Common myeloid progenitor, CD34-positive (primary cell): ENCODE data around the gene EPHX1.

Experiments
- CTCF ChIA-PET: fragments of 350-600 bp; sonication (Branson Sonifier 250); formaldehyde crosslinking; loops from one replicate; lab custom pipeline; 2021; ENCODE audit warnings: antibody characterized with exemption; lab: Charles Lee
- POLR2A ChIA-PET: fragments of 350-600 bp; sonication (Branson Sonifier 250); formaldehyde crosslinking; loops from one replicate; lab custom pipeline; 2021; ENCODE audit warnings: antibody characterized with exemption; lab: Charles Lee
- DNase-seq, 3 donors: peaks; one replicate each; pipeline versions ENCODE4 v3.0.0 to v3.0.0-alpha.2; 2013
- H3K27ac ChIP-seq, 2 experiments: 1 replicate in 1 of 2; 2 replicates in 1 of 2; pipeline ENCODE4 v1.7.0; 2013; ENCODE audit warnings: inconsistent platforms in 2 of 2, low read length in 2 of 2, mild to moderate bottlenecking in 2 of 2, low read depth in 1 of 2, moderate library complexity in 1 of 2; ENCODE audit not compliant: severe bottlenecking in 2 of 2, insufficient read depth in 1 of 2, poor library complexity in 1 of 2
- H3K27me3 ChIP-seq, 5 experiments: replicated peaks in 2 of 5; 1 replicate in 3 of 5; 2 replicates in 2 of 5; pipeline versions ENCODE4 v1.6.1 to v1.7.0; 2013; ENCODE audit warnings: low read length in 4 of 5, mild to moderate bottlenecking in 2 of 5, moderate library complexity in 2 of 5, inconsistent platforms in 1 of 5; ENCODE audit not compliant: insufficient read depth in 5 of 5, control insufficient read depth in 4 of 5
- H3K36me3 ChIP-seq, 4 experiments: 1 replicate in 2 of 4; 2 replicates in 2 of 4; pipeline versions ENCODE4 v1.6.1 to v1.7.0; 2013; ENCODE audit warnings: low read length in 3 of 4, control low read depth in 1 of 4, mild to moderate bottlenecking in 1 of 4; ENCODE audit not compliant: control insufficient read depth in 4 of 4, insufficient read depth in 4 of 4
- H3K4me1 ChIP-seq, 4 experiments: 1 replicate in 3 of 4; 2 replicates in 1 of 4; pipeline versions ENCODE4 v1.6.1 to v1.7.1; 2013; ENCODE audit warnings: low read length in 3 of 4, mild to moderate bottlenecking in 3 of 4, control low read depth in 1 of 4, inconsistent platforms in 1 of 4, moderate library complexity in 1 of 4; ENCODE audit not compliant: control insufficient read depth in 4 of 4, insufficient read depth in 4 of 4; ENCODE audit errors: control extremely low read depth in 1 of 4
- H3K4me3 ChIP-seq, 7 experiments: 1 replicate in 4 of 7; 2 replicates in 3 of 7; pipeline versions ENCODE4 v1.5.1 to v1.7.0; 2013; ENCODE audit warnings: mild to moderate bottlenecking in 7 of 7, low read length in 6 of 7, moderate library complexity in 6 of 7, inconsistent platforms in 2 of 7, low read depth in 2 of 7, control low read depth in 1 of 7; ENCODE audit not compliant: insufficient read depth in 4 of 7, control insufficient read depth in 1 of 7; ENCODE audit errors: extremely low read depth in 1 of 7
- H3K9me3 ChIP-seq, 5 experiments: 1 replicate in 4 of 5; 2 replicates in 1 of 5; pipeline versions ENCODE4 v1.6.1 to v1.7.1; 2013; ENCODE audit warnings: low read length in 4 of 5, mild to moderate bottlenecking in 2 of 5, inconsistent platforms in 1 of 5, low read depth in 1 of 5, moderate library complexity in 1 of 5; ENCODE audit not compliant: control insufficient read depth in 4 of 5, insufficient read depth in 2 of 5; ENCODE audit errors: control extremely low read depth in 1 of 5
- WGBS: methylation state at CpG from one replicate; pipeline ENCODE4 v1.1.5; 2013; ENCODE audit not compliant: insufficient coverage; 5-methylcytosine and 5-hydroxymethylcytosine counted together

The EPHX1 gene

GRCh38 chr1:225875044-225875815, 65.3 kb downstream of the EPHX1 start:
- H3K4me3 ChIP-seq = no peak overlapping the region
- no peak overlapping the region for H3K27ac ChIP-seq
- no peaks in the 10 kb centered on the region for H3K9me3 ChIP-seq
- ChIA-PET CTCF (interaction anchor here (0.9 to 1.6 kb wide), 2 partner anchors 9 to 12 kb away, joined by 4 to 5 read pairs; no protein-coding TSS in a partner anchor), POLR2A (no interaction called here)
- no peaks in the 10 kb centered on the region for H3K27me3 ChIP-seq
- H3K36me3 ChIP-seq = peaks cover 9 to 70% (median 43%) of the 10 kb centered on the region in 4 experiments
- 88% methylated on average over 10 of the region's 12 CpGs for WGBS
- no peak for DNase-seq
- peaks cover 0 to 32% (median 27%) of the 10 kb centered on the region in 4 experiments for H3K4me1 ChIP-seq

- 98% methylated on average over 12 of the region's 12 CpGs for WGBS
- Histone ChIP-seq H3K27me3 (no peaks in the 10 kb centered on the region), H3K9me3 (no peaks in the 10 kb centered on the region), H3K4me3 (no peak overlapping the region), H3K4me1 (peaks cover 7 to 48% (median 41%) of the 10 kb centered on the region in 4 experiments), H3K27ac (no peak overlapping the region), H3K36me3 (peaks cover 7 to 53% (median 32%) of the 10 kb centered on the region in 4 experiments)
- CTCF ChIA-PET = interaction anchor here (0.6 to 2.4 kb wide), 14 partner anchors 8 to 403 kb away, joined by 3 to 8 read pairs (median 4); partner anchors contain the start of gene LEFTY1
- DNase-seq = no peak
- POLR2A ChIA-PET = interaction anchor here (0.6 to 1.4 kb wide), 2 partner anchors 11 to 290 kb away, joined by 5 read pairs; no protein-coding TSS in a partner anchor
Measured at GRCh38 chr1:225876900-225877510, 67.1 kb downstream of the EPHX1 start.

GRCh38 chr1:225877580-225877979, 67.7 kb downstream of the EPHX1 start:
- ChIA-PET CTCF (interaction anchor here (0.7 to 2.4 kb wide), 18 partner anchors 8 to 404 kb away, joined by 3 to 8 read pairs (median 4); partner anchors contain the start of gene LEFTY1), POLR2A (interaction anchor here (0.6 to 1.4 kb wide), 2 partner anchors 11 to 289 kb away, joined by 5 read pairs; no protein-coding TSS in a partner anchor)
- H3K4me3 ChIP-seq = peak overlapping the region in 1 of 7 experiments; percentile 1

GRCh38 chr1:225878282-225878681, 68.4 kb downstream of the EPHX1 start:
- no peak overlapping the region for H3K27ac ChIP-seq
- H3K4me1 ChIP-seq = peaks cover 7 to 57% (median 46%) of the 10 kb centered on the region in 4 experiments
- no peaks in the 10 kb centered on the region for H3K27me3 ChIP-seq
- peaks cover 4 to 43% (median 26%) of the 10 kb centered on the region in 4 experiments for H3K36me3 ChIP-seq
- POLR2A ChIA-PET = interaction anchor here (1.4 kb wide), 1 partner anchor 12 kb away, joined by 5 read pairs; no protein-coding TSS in a partner anchor
- no peaks in the 10 kb centered on the region for H3K9me3 ChIP-seq
- CTCF ChIA-PET = interaction anchor here (0.7 to 2.4 kb wide), 16 partner anchors 9 to 405 kb away, joined by 3 to 8 read pairs (median 4); partner anchors contain the start of gene LEFTY1
- H3K4me3 ChIP-seq = peak overlapping the region in 1 of 7 experiments; percentile 1
- no peak for DNase-seq
- WGBS = 100% methylated on average over 3 of the region's 4 CpGs

More at GRCh38 chr1:225877580-225877979, 67.7 kb downstream of the EPHX1 start:
- H3K4me1 ChIP-seq = peaks cover 7 to 50% (median 42%) of the 10 kb centered on the region in 4 experiments
- no peaks in the 10 kb centered on the region for H3K9me3 ChIP-seq
- H3K27me3 ChIP-seq = no peaks in the 10 kb centered on the region
- H3K36me3 ChIP-seq = peaks cover 7 to 49% (median 31%) of the 10 kb centered on the region in 4 experiments
- no peak overlapping the region for H3K27ac ChIP-seq
- 79% methylated on average over 10 of the region's 10 CpGs for WGBS
- peak in 1 of 3 donors; percentile 48 for DNase-seq

GRCh38 chr1:225879521-225880221, 69.7 kb downstream of the EPHX1 start:
- 33% methylated on average over 6 of the region's 8 CpGs for WGBS
- no peaks in the 10 kb centered on the region for H3K9me3 ChIP-seq
- DNase-seq = peak; percentile 58 to 80 (median 70)
- POLR2A ChIA-PET = no interaction called here
- peaks cover 7 to 57% (median 47%) of the 10 kb centered on the region in 4 experiments for H3K4me1 ChIP-seq
- H3K27ac ChIP-seq = peak overlapping the region; percentile 50 to 91
- CTCF ChIA-PET = interaction anchor here (0.8 to 2.0 kb wide), 7 partner anchors 12 to 405 kb away, joined by 3 to 7 read pairs (median 5); no protein-coding TSS in a partner anchor
- peak overlapping the region in 6 of 7 experiments; percentile 30 to 98 (median 90) for H3K4me3 ChIP-seq
- H3K27me3 ChIP-seq = no peaks in the 10 kb centered on the region
- peaks cover 0 to 30% (median 17%) of the 10 kb centered on the region in 4 experiments for H3K36me3 ChIP-seq

- peak overlapping the region; percentile 50 to 91 for H3K27ac ChIP-seq
- DNase-seq = peak in 1 of 3 donors; percentile 35
- H3K27me3 ChIP-seq = no peaks in the 10 kb centered on the region
- peaks cover 7 to 57% (median 47%) of the 10 kb centered on the region in 4 experiments for H3K4me1 ChIP-seq
- ChIA-PET POLR2A (no interaction called here), CTCF (interaction anchor here (0.8 to 2.0 kb wide), 13 partner anchors 11 to 405 kb away, joined by 3 to 7 read pairs (median 4); no protein-coding TSS in a partner anchor)
- H3K4me3 ChIP-seq = peak overlapping the region in 6 of 7 experiments; percentile 30 to 98 (median 90)
- H3K36me3 ChIP-seq = peaks cover 0 to 25% (median 15%) of the 10 kb centered on the region in 4 experiments
- no peaks in the 10 kb centered on the region for H3K9me3 ChIP-seq
- 82% methylated on average over 2 of the region's 2 CpGs for WGBS
Measured at GRCh38 chr1:225880222-225880588, 70.3 kb downstream of the EPHX1 start.
